ENCODE data around the gene TAF1C. TPM values are rescaled to one million over a fixed set of nuclear protein-coding genes. Genes with fewer than 3 reads are reported as not detected.

TAF1C gene
- total RNA-seq, 1 experiment from 2014 or later: 40.2 TPM

- no peaks in the 10 kb centered on the region for H3K9me3 ChIP-seq (ENCODE audit: insufficient read depth, low read depth)
- peak overlapping the region; percentile 69 for H3K4me2 ChIP-seq
- no peaks in the 10 kb centered on the region for H3K27me3 ChIP-seq (ENCODE audit: insufficient read depth, low read depth)
- ChIA-PET POLR2A (ENCODE audit: unreplicated experiment) (interaction anchor here (0.6 kb wide), 2 partner anchors 28 to 1883 kb away, joined by 3 to 4 read pairs; no protein-coding TSS in a partner anchor), CTCF (interaction anchor here (0.6 to 1.0 kb wide), 2 partner anchors 41 to 213 kb away, joined by 4 to 12 read pairs; partner anchors contain the start of gene TAF1C)
- intact Hi-C loops (cut with micrococcal nuclease; ENCODE audit: unreplicated experiment): loop anchor here (5.0 kb wide), 1 partner anchor 274 kb away; the partner anchor contains the start of gene MEAK7
- no peaks in the 10 kb centered on the region for H4K20me1 ChIP-seq (ENCODE audit: insufficient read depth)
- H3F3A ChIP-seq (ENCODE audit: insufficient read depth, low read depth): peaks cover 30% of the 10 kb centered on the region
- peak overlapping the region; percentile 80 for H2AFZ ChIP-seq
- H3K36me3 ChIP-seq (ENCODE audit: low read depth): no peaks in the 10 kb centered on the region
- no peaks in the 10 kb centered on the region for H3K79me2 ChIP-seq (ENCODE audit: low read depth)
- TF ChIP-seq EZH2 (IDR thresholded peaks at IDR 0.05; ENCODE audit: low read depth) (no peak), CTCF (conservative IDR thresholded peaks at IDR 0.05) (no peak)
- H3K27ac ChIP-seq: peak overlapping the region; percentile 90
- no peaks in the 10 kb centered on the region for H3K9me2 ChIP-seq (ENCODE audit: insufficient read depth)
- peak overlapping the region; percentile 30 for H3K4me3 ChIP-seq
- peaks cover 33% of the 10 kb centered on the region for H3K4me1 ChIP-seq (replicated peaks; ENCODE audit: insufficient read depth)
- BruUV-seq (replicated peaks): no TSS peak
- peak; percentile 84 to 86 for DNase-seq
Measured at GRCh38 chr16:84228256-84228838, 41.5 kb upstream of the TAF1C start.

- no peaks in the 10 kb centered on the region for H3K79me2 ChIP-seq (ENCODE audit: low read depth)
- intact Hi-C loops (cut with micrococcal nuclease; ENCODE audit: unreplicated experiment): loop anchor here (5.0 kb wide), 1 partner anchor 275 kb away; the partner anchor contains the start of gene MEAK7
- H3K4me3 ChIP-seq: peak overlapping the region; percentile 30; the same call in 1 of the 2 replicates
- no peaks in the 10 kb centered on the region for H4K20me1 ChIP-seq (ENCODE audit: insufficient read depth)
- H3K9me3 ChIP-seq (ENCODE audit: insufficient read depth, low read depth): 0 out of 2 replicates have a peak, but pooled peaks cover 3% of the 10 kb centered on the region
- no peaks in the 10 kb centered on the region for H3K36me3 ChIP-seq (ENCODE audit: low read depth)
- ChIA-PET POLR2A (ENCODE audit: unreplicated experiment) (interaction anchor here (0.6 kb wide), 2 partner anchors 29 to 1882 kb away, joined by 3 to 4 read pairs; no protein-coding TSS in a partner anchor), CTCF (interaction anchor here (1.0 kb wide), 1 partner anchor 40 kb away, joined by 12 read pairs; the partner anchor contains the start of gene TAF1C)
- H3K27me3 ChIP-seq (ENCODE audit: insufficient read depth, low read depth): no peaks in the 10 kb centered on the region
- H3K9me2 ChIP-seq (ENCODE audit: insufficient read depth): no peaks in the 10 kb centered on the region
- peak overlapping the region; percentile 69 for H3K4me2 ChIP-seq
- H3K27ac ChIP-seq: no peak overlapping the region
- TF ChIP-seq CTCF (conservative IDR thresholded peaks at IDR 0.05) (no peak), EZH2 (IDR thresholded peaks at IDR 0.05; ENCODE audit: low read depth) (no peak)
- DNase-seq: no peak
- no peak overlapping the region for H2AFZ ChIP-seq
- H3F3A ChIP-seq (ENCODE audit: insufficient read depth, low read depth): peaks cover 30% of the 10 kb centered on the region
- no TSS peak for BruUV-seq (replicated peaks)
- H3K4me1 ChIP-seq (replicated peaks; ENCODE audit: insufficient read depth): peaks cover 40% of the 10 kb centered on the region
Measured at GRCh38 chr16:84227548-84227947, 40.7 kb upstream of the TAF1C start.

- Histone ChIP-seq H3K4me1 (replicated peaks; ENCODE audit: insufficient read depth) (peaks cover 40% of the 10 kb centered on the region), H3K27me3 (ENCODE audit: insufficient read depth, low read depth) (no peaks in the 10 kb centered on the region), H3K79me2 (ENCODE audit: low read depth) (no peaks in the 10 kb centered on the region), H3K36me3 (ENCODE audit: low read depth) (no peaks in the 10 kb centered on the region), H3K4me3 (no peak overlapping the region), H3K4me2 (no peak overlapping the region), H4K20me1 (ENCODE audit: insufficient read depth) (no peaks in the 10 kb centered on the region), H2AFZ (no peak overlapping the region), H3K9me2 (ENCODE audit: insufficient read depth) (no peaks in the 10 kb centered on the region), H3F3A (ENCODE audit: insufficient read depth, low read depth) (peaks cover 30% of the 10 kb centered on the region), H3K27ac (no peak overlapping the region), H3K9me3 (ENCODE audit: insufficient read depth, low read depth) (0 out of 2 replicates have a peak, but pooled peaks cover 3% of the 10 kb centered on the region)
- DNase-seq: no peak
- CTCF ChIA-PET: no interaction called here
- TF ChIP-seq CTCF (conservative IDR thresholded peaks at IDR 0.05) (no peak), EZH2 (IDR thresholded peaks at IDR 0.05; ENCODE audit: low read depth) (no peak)
- intact Hi-C loops (cut with micrococcal nuclease; ENCODE audit: unreplicated experiment): loop anchor here (5.0 kb wide), 1 partner anchor 276 kb away; the partner anchor contains the start of gene MEAK7
- no TSS peak for BruUV-seq (replicated peaks)
- POLR2A ChIA-PET (ENCODE audit: unreplicated experiment): no interaction called here
Measured at GRCh38 chr16:84226026-84226425, 39.2 kb upstream of the TAF1C start.
